GM19452 (cell line): ENCODE measurements around the gene AK8.

Experiments used
- ATAC-seq: cut with Tn5 transposase; IDR thresholded peaks from one replicate; pipeline ENCODE4 v1.9.1; 2021; ENCODE audit not compliant: unreplicated experiment

AK8 gene

DNA sequence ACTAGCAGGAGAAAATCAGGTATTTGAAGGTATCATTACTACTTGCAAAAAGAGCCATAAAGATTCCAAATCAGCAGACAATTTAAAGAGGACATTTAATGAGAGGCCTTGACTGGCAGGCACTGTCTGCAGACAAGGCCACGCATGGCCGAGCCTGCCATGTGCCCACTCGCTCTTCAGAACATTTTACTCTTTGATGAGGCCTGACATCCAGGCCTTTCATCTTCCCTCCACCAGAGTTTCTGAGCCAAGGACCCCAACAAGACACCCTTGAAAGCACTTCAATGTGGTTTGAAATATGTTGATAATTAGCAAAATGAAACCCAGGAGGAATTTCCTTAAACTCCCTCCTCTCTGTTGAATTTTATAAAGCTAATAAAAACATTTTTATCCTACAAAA, 16.4 kb downstream of the AK8 start:
- no peak for ATAC-seq

DNA sequence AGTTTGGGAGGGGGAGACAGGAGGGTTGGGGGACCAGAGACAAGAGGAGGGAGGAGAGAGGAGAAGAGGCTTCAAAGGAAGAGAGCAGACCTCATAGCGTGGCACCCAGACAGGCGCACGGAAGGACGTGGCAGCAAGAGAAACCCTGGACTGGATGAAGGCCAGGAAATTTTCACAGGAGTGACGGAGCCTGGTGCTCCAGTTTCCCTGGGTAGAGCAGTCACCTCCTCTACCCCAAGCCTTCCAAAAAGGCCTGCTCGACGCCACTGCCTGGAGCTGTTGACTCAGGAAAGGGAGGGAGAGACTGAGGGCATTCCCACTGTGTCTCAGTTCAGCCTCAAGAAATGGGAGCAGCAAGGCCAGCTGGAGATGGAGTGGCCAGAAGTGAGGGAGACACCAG, 19.3 kb downstream of the AK8 start:
- ATAC-seq, result no peak

DNA sequence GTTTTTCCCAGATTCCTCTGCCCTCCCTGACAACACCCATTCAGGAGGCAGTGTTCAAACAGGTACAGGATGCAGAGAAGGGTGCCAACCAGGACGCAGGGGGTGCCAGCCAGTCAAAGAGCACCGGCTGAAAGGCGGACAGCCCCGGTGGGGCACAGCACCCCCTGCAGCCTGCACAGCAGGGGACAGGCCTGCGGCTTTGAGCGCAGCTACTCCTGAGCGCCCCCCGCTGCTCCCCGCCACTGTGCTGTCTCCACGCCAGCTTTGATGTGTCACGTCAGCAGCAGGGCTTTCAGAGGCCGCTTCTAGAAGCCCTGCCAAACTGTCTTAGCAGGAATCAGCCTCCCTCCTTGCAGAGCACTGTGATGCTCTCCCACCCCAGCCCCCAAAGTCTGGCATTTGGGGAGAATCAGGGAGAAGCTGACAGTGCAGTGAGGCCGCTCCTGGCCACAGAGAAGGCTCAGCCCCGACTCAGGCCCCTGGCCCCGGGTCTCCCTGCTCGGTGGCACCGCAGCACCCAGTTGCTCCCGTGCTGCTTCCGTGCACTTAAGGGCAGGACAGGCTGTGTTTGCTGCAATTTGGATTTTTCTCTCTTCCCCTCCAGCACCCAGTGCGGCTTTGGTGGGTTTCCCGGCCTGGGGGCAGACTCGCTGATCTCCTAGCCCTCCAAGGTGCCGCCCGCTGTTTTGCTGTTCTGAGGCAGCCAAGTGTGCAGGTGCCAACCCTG, 20.3 kb downstream of the AK8 start:
- ATAC-seq, result no peak

DNA sequence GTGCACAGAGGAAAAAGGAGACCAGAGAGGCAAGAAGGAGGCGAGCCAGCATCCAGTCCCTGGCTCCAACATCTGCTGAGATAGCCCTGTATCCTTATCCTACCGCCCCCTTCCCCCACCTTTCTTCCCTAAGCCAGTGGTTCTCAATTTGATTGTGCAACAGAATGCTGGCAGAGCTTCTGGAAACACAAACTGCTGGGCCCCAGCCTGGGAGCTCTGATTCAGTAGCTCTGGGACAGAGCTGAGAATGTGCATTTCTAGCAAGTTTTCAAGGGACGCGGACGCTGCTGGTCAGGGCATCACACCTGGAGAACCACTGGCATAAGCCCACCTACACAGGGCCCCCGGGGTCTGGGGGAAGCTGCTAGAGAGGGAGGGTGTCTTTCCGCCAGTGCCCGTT, 21.1 kb downstream of the AK8 start:
- ATAC-seq, result no peak

DNA sequence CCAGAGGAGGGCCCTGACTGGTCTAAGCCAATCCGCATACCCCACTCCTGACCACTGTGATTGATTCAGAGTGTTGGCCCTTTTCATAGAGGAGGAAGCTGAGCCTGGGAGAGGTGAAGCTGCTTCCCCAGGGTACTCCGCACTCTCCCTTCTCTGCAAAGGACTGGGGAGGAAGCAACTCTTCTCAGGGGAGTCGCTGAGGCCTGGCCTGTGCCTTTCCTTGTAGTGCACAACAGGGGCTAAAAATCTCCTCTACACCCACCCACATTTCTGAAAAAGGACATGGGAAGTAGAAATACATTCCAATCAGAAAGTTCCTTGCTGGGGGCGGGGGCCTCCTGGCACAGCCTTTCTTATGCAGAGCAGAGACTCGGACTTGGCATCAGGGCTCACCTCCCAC, 22.2 kb downstream of the AK8 start:
- no peak for ATAC-seq

DNA sequence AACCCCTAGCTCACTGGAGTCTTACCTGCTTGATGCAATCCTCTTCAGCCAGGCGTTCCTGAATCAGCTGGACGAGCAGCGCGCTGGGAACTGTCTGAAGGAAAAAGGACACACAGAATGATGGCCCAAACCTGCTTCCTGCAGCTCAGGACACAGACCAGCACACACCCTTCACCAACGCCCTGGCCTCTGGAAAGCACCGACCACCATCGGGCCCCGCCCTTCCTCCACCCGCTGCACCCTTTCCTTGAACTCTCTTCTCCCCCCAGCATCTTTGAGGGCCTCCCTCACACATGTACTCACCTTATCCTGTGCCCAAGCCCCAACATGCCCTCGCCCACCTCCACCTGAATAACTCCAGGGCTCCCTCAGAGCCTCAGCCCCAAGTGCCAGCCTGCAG, 23.3 kb downstream of the AK8 start:
- no peak for ATAC-seq

DNA sequence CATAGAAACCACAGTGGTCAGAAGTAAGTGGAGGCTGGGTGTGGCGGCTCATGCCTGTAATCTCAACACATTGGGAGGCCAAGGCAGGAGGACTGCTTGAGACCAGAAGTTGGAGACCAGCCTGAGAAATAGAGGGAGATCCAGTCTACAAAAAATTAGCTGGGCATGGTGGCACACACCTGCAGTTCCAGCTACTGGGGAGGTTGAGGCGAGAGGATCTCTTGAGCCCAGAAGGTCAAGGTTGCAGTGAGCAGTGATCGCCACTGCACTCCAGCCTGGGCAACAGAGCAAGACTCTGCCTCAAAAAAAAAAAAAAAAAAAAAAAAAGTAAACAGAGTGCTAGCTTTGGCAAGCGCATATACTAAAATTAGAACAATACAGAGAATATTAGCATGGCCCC, 24.6 kb downstream of the AK8 start:
- ATAC-seq, result no peak

DNA sequence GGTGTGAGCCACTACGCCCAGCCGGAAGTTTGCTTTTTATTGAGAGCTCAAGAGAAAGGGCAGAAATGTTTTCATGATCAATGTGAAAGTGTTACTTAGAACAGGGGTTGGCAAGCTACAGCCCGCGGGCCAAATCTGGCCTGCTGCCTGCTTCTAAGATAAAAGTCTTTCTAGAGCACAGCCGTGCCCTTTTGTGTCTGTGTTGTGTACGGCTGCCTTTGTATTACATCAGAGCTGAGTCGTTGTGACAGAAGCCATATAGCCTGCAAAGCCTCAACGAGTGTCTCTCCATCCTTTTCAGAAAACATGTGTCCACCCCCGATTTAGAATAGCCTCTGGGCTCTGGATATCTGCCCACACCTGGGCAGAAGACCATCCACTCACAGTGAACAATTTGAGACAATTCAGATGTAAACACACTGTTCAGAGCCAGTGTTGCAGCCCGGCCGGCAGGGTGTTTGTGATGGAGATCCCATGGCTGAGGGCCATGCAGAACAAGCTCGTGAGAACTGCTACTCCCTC, 28.8 kb downstream of the AK8 start:
- ATAC-seq, result no peak

DNA sequence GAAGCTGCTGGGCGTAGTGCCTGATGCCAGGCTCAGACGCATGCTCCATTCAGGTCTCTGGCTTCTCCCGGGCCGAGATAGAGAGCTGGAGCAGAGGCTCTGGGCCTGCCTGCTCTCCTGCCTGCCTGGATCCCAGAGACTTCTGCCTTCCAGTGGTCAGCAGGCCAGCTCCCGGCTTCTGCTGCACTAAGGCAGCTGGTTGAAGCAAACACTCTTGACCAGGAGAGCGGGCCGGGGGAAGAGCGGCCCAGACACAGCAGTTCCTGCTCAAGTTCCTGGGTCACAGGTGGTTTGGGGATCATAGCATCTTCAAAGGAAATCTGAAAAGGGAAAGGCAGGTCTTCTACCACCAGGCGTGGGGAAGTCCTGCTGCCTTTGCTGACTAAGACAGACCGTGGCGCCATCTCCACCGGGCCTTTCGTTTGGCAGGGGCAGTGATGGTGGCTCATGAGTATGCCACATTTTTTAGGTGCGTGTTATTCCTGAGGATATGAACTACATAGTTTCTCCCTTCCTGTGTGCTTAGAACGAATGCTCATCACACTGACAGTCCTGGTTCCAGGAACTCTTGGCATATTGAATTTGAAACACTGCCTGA, 31.1 kb downstream of the AK8 start:
- no peak for ATAC-seq

DNA sequence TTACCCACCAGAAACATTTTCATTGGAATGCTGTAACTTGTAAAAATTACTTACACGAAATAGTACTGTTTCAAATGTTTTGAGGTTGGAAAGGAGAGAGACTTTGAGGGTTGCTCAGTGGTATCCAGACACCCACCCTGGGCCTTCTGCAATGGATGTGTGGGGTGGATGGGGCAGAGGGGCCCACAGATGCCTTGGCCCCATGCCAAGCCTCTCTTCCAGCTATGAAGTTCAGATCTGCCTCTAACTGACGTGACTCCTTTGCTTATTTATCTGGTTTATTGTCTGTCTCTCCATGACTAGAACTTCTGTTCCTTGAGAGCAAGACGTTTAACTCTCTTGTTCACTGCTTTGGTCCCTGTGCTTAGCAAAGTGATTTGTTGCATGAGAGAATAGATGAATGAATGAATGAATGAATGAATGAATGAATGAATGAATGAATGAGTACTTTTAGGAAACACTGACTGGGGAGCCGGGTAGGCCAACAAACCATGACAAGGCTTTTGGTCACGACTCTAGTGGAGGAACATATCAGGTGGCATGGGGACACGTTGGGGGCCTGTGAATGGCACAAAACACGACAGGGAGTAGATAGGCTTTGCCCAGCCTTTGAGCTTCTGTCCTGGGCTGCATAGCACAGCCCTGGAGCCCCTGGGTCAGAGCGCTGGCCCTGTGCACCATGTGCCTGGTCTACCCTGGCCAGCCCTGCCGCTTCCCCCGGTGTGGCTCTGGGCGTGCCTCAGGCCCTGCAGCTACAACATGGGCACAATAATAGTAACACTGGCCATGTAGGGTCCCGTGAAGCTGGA, 31.8 kb downstream of the AK8 start:
- ATAC-seq, result no peak

DNA sequence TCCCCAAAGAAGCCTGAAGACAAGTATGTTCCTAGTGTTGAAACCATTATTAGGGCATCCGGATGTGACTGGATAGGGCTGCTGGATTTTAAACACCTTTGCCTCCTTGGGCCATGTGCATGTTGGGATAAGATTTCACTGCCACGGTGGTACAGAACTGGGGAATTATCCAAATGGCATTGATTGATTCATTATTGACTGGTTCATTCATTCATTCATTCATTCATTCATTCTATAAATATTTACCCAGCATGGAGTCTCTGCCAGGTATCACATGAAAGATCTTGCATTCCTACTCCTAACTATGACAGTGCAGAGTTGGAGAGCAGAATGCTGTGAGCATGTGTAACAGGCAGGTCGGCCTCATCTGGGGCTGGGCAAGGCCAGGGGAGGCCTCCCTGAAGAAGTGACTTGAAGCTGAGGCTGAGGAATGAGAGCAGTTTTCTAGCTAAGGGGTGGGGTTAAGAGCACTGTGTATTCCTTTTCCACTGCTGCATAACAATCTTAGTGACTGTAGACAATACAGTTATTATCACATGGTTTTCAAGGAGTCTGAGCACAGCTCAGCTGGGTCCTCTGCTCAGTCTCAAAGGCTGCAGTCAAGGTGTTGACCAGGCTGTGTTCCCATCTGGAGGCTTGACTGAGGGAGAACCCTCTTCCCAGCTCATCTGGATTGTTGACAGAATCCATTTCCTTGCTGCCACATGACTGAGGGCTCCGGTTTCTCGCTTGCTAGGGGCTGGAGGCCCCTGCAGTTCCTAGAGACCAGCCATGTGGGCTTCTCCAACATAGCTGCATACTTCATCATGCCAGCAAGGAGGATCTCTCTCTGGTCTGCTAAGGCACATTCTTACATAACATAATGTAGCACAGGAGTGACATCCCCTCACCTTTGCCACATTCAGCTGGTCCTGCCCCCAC, 35.7 kb downstream of the AK8 start:
- ATAC-seq, result no peak

DNA sequence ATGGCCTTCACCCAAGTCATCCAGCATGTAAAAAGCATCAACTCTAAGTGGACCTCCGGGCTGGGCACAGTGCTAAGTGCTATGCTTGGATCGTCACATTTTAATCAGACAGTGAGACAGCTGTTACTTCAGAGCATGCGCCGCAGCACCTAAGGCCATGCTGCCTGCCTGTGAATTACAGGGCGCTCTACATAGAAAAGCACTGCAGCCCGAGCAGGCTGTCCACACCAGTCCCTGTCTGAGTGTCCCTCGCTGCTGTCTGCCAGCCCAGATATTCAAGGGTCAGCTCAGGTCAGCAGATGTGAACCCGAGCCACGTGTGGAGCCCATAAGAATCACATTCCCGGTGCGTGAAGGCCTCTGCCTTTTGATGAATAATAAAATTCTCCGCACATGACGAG, 37.1 kb downstream of the AK8 start:
- ATAC-seq, result no peak

DNA sequence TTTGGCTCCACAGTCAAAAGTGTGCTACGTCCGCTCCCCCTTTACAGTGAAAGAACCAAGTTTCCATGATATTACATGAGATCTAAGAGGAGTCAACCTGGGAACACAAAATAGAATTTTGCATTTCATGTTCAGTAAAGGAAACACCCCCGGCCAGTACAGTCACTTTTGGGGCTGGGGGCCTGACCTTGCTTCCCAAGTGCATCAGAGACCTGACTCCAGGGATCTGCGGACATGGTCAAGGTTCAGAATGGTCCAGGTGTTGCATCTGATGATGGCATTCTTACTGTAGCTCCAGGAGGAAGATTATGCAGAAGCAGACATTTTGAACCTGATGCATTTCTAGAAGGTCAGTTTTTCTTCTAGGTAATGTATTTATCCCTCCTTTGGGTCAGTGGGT, 39.8 kb downstream of the AK8 start:
- no peak for ATAC-seq

DNA sequence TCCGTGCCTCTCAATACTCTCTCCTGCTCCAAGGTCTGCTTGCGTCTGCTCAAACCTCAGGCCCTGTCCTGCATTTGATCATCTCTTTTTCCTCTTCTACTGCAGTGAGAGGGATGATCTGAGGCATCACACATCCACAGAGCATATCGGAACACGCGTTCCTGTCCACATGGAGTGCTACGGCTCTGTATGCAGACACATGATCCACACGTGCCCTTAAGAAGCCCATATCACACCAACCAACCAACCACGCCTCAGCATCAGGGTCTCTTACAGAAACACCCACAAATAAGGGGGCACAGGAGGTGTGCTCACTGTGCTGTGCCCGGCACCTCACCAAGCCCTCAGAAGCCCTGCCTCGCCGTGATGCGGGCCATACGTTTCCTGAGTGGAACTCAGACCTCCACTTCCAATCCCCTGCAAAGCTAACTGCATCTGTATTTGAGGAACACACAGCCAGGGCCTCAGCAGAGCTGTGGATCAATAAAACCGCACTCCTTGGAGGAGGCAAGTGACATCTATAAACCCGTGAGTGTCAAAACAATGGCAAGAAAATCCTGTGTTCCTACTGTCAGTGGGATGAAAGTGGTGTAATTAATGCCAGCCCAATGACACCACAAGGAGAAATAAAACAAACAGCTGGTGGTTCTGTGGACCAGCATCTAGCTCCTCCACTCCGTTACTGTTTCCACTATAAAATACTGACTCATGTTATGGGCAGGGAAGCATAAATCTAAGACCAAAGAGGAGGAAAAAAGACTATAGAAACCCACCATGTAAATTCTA, 40.4 kb downstream of the AK8 start:
- no peak for ATAC-seq

DNA sequence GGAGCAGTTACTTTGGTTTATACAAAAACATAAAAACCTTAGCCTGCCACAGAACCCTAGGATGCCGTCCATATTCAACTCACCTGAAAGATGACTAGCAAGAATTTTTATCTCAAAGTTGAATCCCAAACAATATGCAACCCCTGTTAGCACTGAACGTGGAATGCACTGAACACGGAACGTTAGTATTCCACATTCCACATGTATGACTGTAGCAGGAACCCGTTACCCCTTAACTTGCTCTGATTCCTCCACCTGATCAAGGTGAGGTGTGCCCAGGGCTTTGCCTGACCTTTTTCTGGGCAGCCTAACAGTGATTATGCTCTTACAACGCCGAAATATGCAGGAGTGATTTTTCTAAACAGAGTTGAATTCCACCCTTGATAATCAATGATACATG, 43.7 kb downstream of the AK8 start:
- no peak for ATAC-seq

DNA sequence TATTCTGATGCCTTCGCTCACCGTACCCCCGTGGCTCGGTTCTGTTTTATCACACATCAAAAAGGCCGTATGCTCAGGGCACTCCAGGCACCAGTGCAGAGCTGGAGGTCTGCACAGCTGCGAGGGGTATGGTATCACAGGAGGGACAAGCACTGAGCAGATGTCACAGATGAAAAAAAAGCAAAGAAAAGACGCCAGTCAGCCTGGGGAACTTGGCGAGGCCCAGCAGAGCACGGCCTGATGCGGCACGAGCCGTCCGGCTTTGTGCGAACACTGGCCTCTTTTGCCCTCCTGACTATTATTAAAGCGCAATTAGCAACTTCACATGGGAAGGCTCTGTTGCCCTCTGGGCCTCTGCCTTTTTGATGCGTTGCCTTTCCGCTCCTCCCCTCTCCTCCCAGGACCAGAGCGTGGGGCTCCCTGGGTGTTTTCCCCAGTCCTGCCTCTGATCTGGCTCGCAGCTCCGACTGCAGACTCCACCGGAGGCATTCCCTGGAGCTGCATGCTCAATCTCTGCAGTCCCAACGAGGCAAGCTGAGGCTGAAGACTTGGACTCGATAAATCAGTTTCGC, 44.4 kb downstream of the AK8 start:
- ATAC-seq, result no peak

DNA sequence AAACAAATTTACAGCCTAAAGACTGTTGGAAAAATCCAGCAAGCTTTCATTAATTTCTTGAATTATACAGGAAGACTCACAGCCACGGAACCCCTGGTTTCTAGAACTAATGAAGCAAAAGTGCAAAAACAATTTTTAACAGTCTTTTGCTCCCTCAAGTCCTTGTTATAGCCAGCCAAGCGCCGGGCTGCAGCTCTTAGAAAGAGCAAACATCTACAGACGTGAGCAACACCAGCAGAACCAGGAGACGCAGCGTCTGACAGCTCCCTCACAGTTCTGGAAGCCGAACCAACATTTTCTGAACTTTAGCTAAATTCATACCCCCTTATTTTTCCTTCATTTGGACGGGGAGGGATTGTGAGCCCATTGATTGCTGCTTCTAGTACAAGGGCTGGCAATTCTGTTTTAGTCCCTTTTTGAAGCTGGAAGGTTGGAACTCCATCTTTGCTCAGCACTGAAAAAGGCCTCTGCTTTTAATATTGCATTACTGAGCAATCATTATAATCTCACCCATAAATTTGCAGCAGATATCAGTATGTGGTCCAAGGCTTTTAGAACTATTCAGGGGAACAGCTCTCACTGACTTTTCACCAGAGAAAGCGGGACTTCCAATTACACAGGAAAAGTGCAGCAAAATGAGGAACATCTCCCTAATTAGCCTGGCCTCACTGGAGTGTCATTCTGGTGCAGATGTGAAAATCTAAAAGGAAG, 45.8 kb downstream of the AK8 start:
- no peak for ATAC-seq

DNA sequence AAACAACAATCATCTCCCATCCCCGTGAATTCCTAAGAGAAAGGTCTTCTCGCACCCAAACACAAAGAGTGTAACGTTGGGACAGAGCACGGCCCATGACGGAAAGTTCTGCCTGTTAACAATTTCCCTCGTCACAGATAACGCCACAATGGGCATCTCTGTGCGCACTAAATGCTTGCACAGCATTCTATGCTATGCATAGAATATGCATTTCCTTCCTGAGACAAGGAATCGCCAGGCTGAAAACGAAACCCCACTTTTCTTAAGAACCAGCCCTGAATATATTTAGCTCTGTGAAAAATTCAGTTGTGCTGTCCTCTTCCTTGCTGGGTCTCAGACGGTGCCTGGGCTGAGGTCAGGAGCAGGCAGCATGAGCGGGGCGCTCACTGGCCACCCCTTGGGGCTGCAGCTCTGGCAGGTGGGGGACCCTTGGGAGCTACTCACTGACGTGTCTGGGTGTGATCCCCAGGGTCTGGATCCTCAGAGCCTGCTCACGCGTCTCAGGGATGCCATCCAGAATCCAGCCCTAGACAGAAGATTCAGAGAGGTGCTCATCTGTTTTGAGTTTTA, 49.8 kb downstream of the AK8 start:
- no peak for ATAC-seq

DNA sequence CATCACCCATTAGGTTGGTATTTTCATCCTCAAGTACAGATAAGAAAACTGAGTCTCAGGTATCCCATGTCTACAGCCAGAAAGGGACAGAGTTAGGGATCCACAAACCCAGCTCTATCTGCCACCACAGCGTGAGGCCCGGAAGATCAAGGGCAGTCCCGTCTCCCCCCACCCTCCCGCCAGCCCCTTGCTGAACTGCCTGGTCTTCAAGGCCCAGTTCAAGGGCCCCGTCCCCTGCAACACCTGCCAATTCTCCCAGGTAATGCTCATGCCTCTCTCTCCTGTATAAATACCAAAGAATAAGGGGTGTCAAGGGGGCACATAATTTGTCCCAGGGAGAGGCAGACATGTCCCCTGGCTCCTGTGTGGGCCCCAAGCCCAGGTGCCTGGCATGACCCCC, 50.7 kb downstream of the AK8 start:
- no peak for ATAC-seq
